ENCODE measurements around the gene SUGP1.

DNA sequence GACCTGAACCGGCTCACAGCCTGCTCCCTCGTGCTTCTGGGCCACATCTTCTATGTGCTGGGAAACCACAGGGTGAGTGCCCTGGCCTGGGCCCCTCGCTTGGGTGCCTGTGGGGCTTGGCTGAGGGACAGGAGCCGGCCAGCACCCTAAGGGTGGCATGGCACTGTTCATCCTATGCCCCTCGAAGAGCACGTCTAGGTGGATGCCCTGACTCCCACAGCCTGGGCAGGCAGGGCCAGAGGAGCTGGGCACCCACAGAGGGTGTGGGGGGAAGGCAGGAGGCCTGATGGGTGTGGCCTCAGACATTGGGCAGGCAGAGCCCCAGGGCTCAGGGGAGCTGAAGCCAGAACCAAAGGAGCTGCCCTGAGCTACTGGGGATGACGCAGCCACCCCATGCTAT is 29.1 kb upstream of the SUGP1 start:
- TF ChIP-seq CTCF (IDR thresholded peaks at IDR 0.05; ENCODE audit: low read depth, low read length) (no peak), EZH2phosphoT487 (IDR thresholded peaks at IDR 0.05; ENCODE audit: low read depth) (no peak)

Measured in OCI-LY3 (cell line).